GM23248 (cell line): ENCODE measurements around the gene KIF17. TPM values are rescaled to one million over a fixed set of nuclear protein-coding genes. Genes with fewer than 3 reads are reported as not detected.

Source experiments
- DNase-seq: peaks from one replicate; pipeline ENCODE4 v3.0.0-alpha.2; 2015
- H2AFZ ChIP-seq: fragments of 200-600 bp; sonication (generic); 2 replicates; pipeline ENCODE4 v1.6.1; 2016; ENCODE audit warnings: antibody characterized with exemption
- H3F3A ChIP-seq: fragments of 200-600 bp; sonication (generic); 2 replicates; pipeline ENCODE4 v1.6.1; 2016; ENCODE audit warnings: mild to moderate bottlenecking, antibody characterized with exemption, mixed run types; ENCODE audit not compliant: insufficient read depth
- H3K27ac ChIP-seq: fragments of 200-600 bp; sonication (generic); 2 replicates; pipeline ENCODE4 v1.5.1; 2016; ENCODE audit warnings: mild to moderate bottlenecking
- H3K27me3 ChIP-seq: fragments of 200-600 bp; sonication (generic); replicated peaks from 2 replicates; pipeline ENCODE4 v1.6.1; 2016; ENCODE audit warnings: mild to moderate bottlenecking; ENCODE audit not compliant: insufficient read depth
- H3K36me3 ChIP-seq: fragments of 200-600 bp; sonication (generic); 2 replicates; pipeline ENCODE4 v1.6.1; 2016; ENCODE audit warnings: low read depth, mild to moderate bottlenecking
- H3K4me1 ChIP-seq: fragments of 200-600 bp; sonication (generic); 2 replicates; pipeline ENCODE4 v1.6.1; 2016; ENCODE audit warnings: mild to moderate bottlenecking; ENCODE audit not compliant: insufficient read depth
- H3K4me2 ChIP-seq: fragments of 200-600 bp; sonication (generic); one replicate; pipeline ENCODE4 v1.6.1; 2016; ENCODE audit warnings: mild to moderate bottlenecking; ENCODE audit not compliant: unreplicated experiment
- H3K4me3 ChIP-seq: fragments of 200-600 bp; sonication (generic); 2 replicates; pipeline ENCODE4 v1.5.1; 2016; ENCODE audit warnings: mild to moderate bottlenecking
- H3K79me2 ChIP-seq: fragments of 200-600 bp; sonication (generic); 2 replicates; pipeline ENCODE4 v1.6.1; 2016; ENCODE audit warnings: mild to moderate bottlenecking; ENCODE audit not compliant: insufficient read depth
- H3K9ac ChIP-seq: fragments of 200-600 bp; sonication (generic); 2 replicates; pipeline ENCODE4 v1.6.1; 2016; ENCODE audit warnings: mild to moderate bottlenecking
- H3K9me2 ChIP-seq: fragments of 200-600 bp; sonication (generic); 2 replicates; pipeline ENCODE4 v1.6.1; 2016; ENCODE audit warnings: mixed run types, mild to moderate bottlenecking, moderate library complexity; ENCODE audit not compliant: insufficient read depth
- H3K9me3 ChIP-seq: fragments of 200-600 bp; sonication (generic); one replicate; pipeline ENCODE4 v1.6.1; 2017; ENCODE audit warnings: low read depth
- H4K20me1 ChIP-seq: fragments of 200-600 bp; sonication (generic); 2 replicates; pipeline ENCODE4 v1.6.0; 2016; ENCODE audit not compliant: insufficient read depth
- EZH2 ChIP-seq: fragments of 200-600 bp; sonication (generic); IDR thresholded peaks from 2 replicates; pipeline ENCODE4 v1.6.1; 2018; ENCODE audit warnings: antibody characterized with exemption, mild to moderate bottlenecking; ENCODE audit not compliant: insufficient read depth, poor library complexity, severe bottlenecking
- EZH2phosphoT487 ChIP-seq: fragments of 200-600 bp; sonication (generic); IDR thresholded peaks from 2 replicates; pipeline ENCODE4 v1.6.1; 2018; ENCODE audit warnings: antibody characterized with exemption, moderate library complexity, mild to moderate bottlenecking, low read depth; ENCODE audit not compliant: insufficient read depth
- WGBS, 2 experiments: methylation state at CpG; one replicate each; pipeline ENCODE4 v1.1.6; 2015 to 2017; ENCODE audit warnings: low lambda C conversion rate in 2 of 2, low coverage in 1 of 2; ENCODE audit errors: missing lambda C conversion rate in 2 of 2; 5-methylcytosine and 5-hydroxymethylcytosine counted together
- in situ Hi-C: fragments of 300-500 bp; cut with MboI; formaldehyde crosslinking; loops from 2 replicates; pipeline ENCODE4 v1.15.0; 2020
- polyA plus RNA-seq: library from polyadenylated mRNA; unstranded; fragments of >200 nt; fragmentation: Nextera tagmentation; extraction: Ambion mirVana; gene quantifications from 2 replicates; pipeline ENCODE4 v1.2.1, GENCODE V29; 2016
- total RNA-seq: library from RNA; depleted of rRNA; stranded (reverse); fragments of >200 nt; shearing (Covaris generic); gene quantifications from 2 replicates; pipeline ENCODE4 v1.2.3, GENCODE V29; 2014

Gene KIF17
- total and polyA plus RNA-seq, 2 experiments from 2014 or later = 0.11 to 0.31 TPM

DNA sequence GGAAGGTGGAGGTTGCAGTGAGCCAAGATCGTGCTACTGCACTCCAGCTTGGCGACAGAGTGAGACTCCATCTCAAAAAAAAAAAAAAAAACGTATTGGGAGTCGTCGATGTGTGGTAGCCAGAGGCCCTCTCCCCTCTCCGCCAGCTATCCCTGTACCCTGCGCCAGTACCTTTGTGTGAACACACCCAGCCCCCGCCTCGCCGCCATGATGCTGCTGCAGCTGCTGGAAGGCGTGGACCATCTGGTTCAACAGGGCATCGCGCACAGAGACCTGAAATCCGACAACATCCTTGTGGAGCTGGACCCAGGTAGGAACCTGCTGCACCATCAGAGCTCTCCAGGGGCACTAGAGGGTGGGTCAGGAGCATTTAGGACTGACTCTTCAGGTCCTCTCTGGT lies 72.4 kb downstream of the KIF17 start:
- H3K9me3 ChIP-seq = no peaks in the 10 kb centered on the region
- no peaks in the 10 kb centered on the region for H3K27me3 ChIP-seq
- no peaks in the 10 kb centered on the region for H4K20me1 ChIP-seq
- peaks cover 3% of the 10 kb centered on the region; the same call in 1 of the 2 replicates for H3K79me2 ChIP-seq
- no peak overlapping the region for H3K4me2 ChIP-seq
- no peak overlapping the region for H2AFZ ChIP-seq
- in situ Hi-C loops = no loop called here
- no peak overlapping the region for H3K27ac ChIP-seq
- 0 out of 2 replicates have a peak, but pooled peaks cover 1% of the 10 kb centered on the region for H3F3A ChIP-seq
- 77 to 78% methylated on average over 12 to 14 of the region's 14 CpGs for WGBS, 2 experiments
- no peak overlapping the region for H3K4me3 ChIP-seq
- TF ChIP-seq EZH2 (no peak), EZH2phosphoT487 (no peak)
- H3K4me1 ChIP-seq = no peaks in the 10 kb centered on the region
- no peaks in the 10 kb centered on the region for H3K9me2 ChIP-seq
- no peak overlapping the region for H3K9ac ChIP-seq
- peaks cover 37% of the 10 kb centered on the region; the same call in 1 of the 2 replicates for H3K36me3 ChIP-seq
- DNase-seq = no peak

- TF ChIP-seq EZH2phosphoT487 = no peak
- Histone ChIP-seq H3K9ac (no peak overlapping the region), H4K20me1 (no peaks in the 10 kb centered on the region), H3K27me3 (no peaks in the 10 kb centered on the region), H3K4me1 (no peaks in the 10 kb centered on the region), H3K79me2 (peaks cover 5% of the 10 kb centered on the region; the same call in 1 of the 2 replicates), H3K27ac (no peak overlapping the region), H2AFZ (no peak overlapping the region), H3K4me3 (no peak overlapping the region), H3K4me2 (no peak overlapping the region), H3K9me3 (no peaks in the 10 kb centered on the region), H3F3A (no peaks in the 10 kb centered on the region), H3K36me3 (peaks cover 29% of the 10 kb centered on the region; the same call in 1 of the 2 replicates), H3K9me2 (no peaks in the 10 kb centered on the region)
- in situ Hi-C loops = no loop called here
- 93 to 95% methylated on average over 13 of the region's 13 CpGs for WGBS, 2 experiments
- no peak for DNase-seq
Measured at GRCh38 chr1:20644416-20644815, 73.4 kb downstream of the KIF17 start.

- in situ Hi-C loops = no loop called here
Measured at GRCh38 chr1:20643080-20643479, 74.7 kb downstream of the KIF17 start.

GRCh38 chr1:20641975-20642374 lies 75.8 kb downstream of the KIF17 start:
- 88 to 91% methylated on average over 10 of the region's 10 CpGs for WGBS, 2 experiments
- Histone ChIP-seq H3K4me3 (no peak overlapping the region), H4K20me1 (no peaks in the 10 kb centered on the region), H3K27ac (no peak overlapping the region), H3K27me3 (no peaks in the 10 kb centered on the region), H3K4me2 (no peak overlapping the region), H3K79me2 (peaks cover 5% of the 10 kb centered on the region; the same call in 1 of the 2 replicates), H3K9me2 (no peaks in the 10 kb centered on the region), H3F3A (no peaks in the 10 kb centered on the region), H3K36me3 (peaks cover 17% of the 10 kb centered on the region; the same call in 1 of the 2 replicates), H3K4me1 (no peaks in the 10 kb centered on the region), H2AFZ (no peak overlapping the region), H3K9me3 (no peaks in the 10 kb centered on the region), H3K9ac (no peak overlapping the region)
- in situ Hi-C loops = no loop called here
- no peak for DNase-seq
- TF ChIP-seq EZH2 (no peak), EZH2phosphoT487 (no peak)

More at GRCh38 chr1:20643080-20643479, 74.7 kb downstream of the KIF17 start:
- H3K9ac ChIP-seq = no peak overlapping the region
- H3K27me3 ChIP-seq = no peaks in the 10 kb centered on the region
- H4K20me1 ChIP-seq = no peaks in the 10 kb centered on the region
- no peak overlapping the region for H3K4me3 ChIP-seq
- no peaks in the 10 kb centered on the region for H3F3A ChIP-seq
- H2AFZ ChIP-seq = no peak overlapping the region
- no peak for TF ChIP-seq EZH2
- TF ChIP-seq EZH2phosphoT487 = no peak
- no peaks in the 10 kb centered on the region for H3K9me3 ChIP-seq
- H3K9me2 ChIP-seq = no peaks in the 10 kb centered on the region
- DNase-seq = no peak
- peaks cover 21% of the 10 kb centered on the region; the same call in 1 of the 2 replicates for H3K36me3 ChIP-seq
- no peaks in the 10 kb centered on the region for H3K4me1 ChIP-seq
- peaks cover 5% of the 10 kb centered on the region; the same call in 1 of the 2 replicates for H3K79me2 ChIP-seq
- H3K4me2 ChIP-seq = no peak overlapping the region
- no peak overlapping the region for H3K27ac ChIP-seq
- WGBS, 2 experiments = 78 to 82% methylated on average over 6 of the region's 6 CpGs

GRCh38 chr1:20640183-20640597 lies 77.6 kb downstream of the KIF17 start:
- no peak overlapping the region for H3K9ac ChIP-seq
- in situ Hi-C loops = no loop called here
- H3K9me2 ChIP-seq = no peaks in the 10 kb centered on the region
- H3K79me2 ChIP-seq = peaks cover 22% of the 10 kb centered on the region
- peaks cover 6% of the 10 kb centered on the region; the same call in 1 of the 2 replicates for H3K4me1 ChIP-seq
- TF ChIP-seq EZH2phosphoT487 (no peak), EZH2 (no peak)
- H3K9me3 ChIP-seq = no peaks in the 10 kb centered on the region
- no peaks in the 10 kb centered on the region for H4K20me1 ChIP-seq
- WGBS, 2 experiments = 24% methylated on average over 6 of the region's 6 CpGs
- no peaks in the 10 kb centered on the region for H3K27me3 ChIP-seq
- no peaks in the 10 kb centered on the region for H3F3A ChIP-seq
- no peak overlapping the region for H3K4me3 ChIP-seq
- no peak overlapping the region for H3K27ac ChIP-seq
- H3K4me2 ChIP-seq = no peak overlapping the region
- no peak overlapping the region for H2AFZ ChIP-seq
- peak; percentile 64 for DNase-seq
- peaks cover 11% of the 10 kb centered on the region; the same call in 1 of the 2 replicates for H3K36me3 ChIP-seq
